K562 (cell line): Measurements from ENCODE around the gene NFIC. TPM values are rescaled to one million over a fixed set of nuclear protein-coding genes. Genes with fewer than 3 reads are reported as not detected.
A peak's percentile ranks its signal among the peaks of the same experiment; 100 is the strongest.

ENCODE experiments used
- CXXC5 ChIP-seq: fragments of 250-450 bp; sonication (Bioruptor Pico); IDR thresholded peaks from 2 replicates; pipeline ENCODE4 v1.8.0; 2022; ENCODE audit warnings: inconsistent platforms, mild to moderate bottlenecking, moderate library complexity
- DDX20 ChIP-seq: fragments of 450-650 bp; IDR thresholded peaks from 2 replicates; pipeline ENCODE4 v1.6.1; 2016; ENCODE audit warnings: missing genetic modification characterization, low read depth, mild to moderate bottlenecking, missing compliant biosample characterization, moderate library complexity
- ELK1 ChIP-seq: sonication (generic); formaldehyde crosslinking; IDR thresholded peaks from 2 replicates; pipeline ENCODE4 v1.8.1; 2022; ENCODE audit warnings: missing genetic modification reagents
- GATAD2A ChIP-seq: fragments of 450-650 bp; IDR thresholded peaks from 2 replicates; pipeline ENCODE4 v1.6.1; 2017
- GMEB1 ChIP-seq: fragments of 250-450 bp; sonication (Bioruptor Pico); IDR thresholded peaks from 2 replicates; pipeline ENCODE4 v1.4.0; 2020; ENCODE audit warnings: mild to moderate bottlenecking
- GTF2A2 ChIP-seq: IDR thresholded peaks from 2 replicates; pipeline ENCODE4 v1.6.1; 2016; ENCODE audit warnings: mild to moderate bottlenecking, missing genetic modification characterization, missing compliant biosample characterization
- IRF9 ChIP-seq: fragments of 450-650 bp; IDR thresholded peaks from 2 replicates; pipeline ENCODE4 v1.6.1; 2016; ENCODE audit warnings: missing biosample characterization, missing genetic modification characterization
- MAX ChIP-seq: sonication (generic); formaldehyde crosslinking; IDR thresholded peaks from 2 replicates; pipeline ENCODE4 v1.9.0; 2022; ENCODE audit warnings: mild to moderate bottlenecking, missing genetic modification reagents
- MAZ ChIP-seq, 2 experiments: fragments of 450-650 bp in 1 of 2; sonication (generic) in 1 of 2; formaldehyde crosslinking; IDR thresholded peaks in 1 of 2; conservative IDR thresholded peaks in 1 of 2; 2 replicates each; pipeline versions ENCODE4 v1.4.0 to v1.5.0; 2020; ENCODE audit warnings: mild to moderate bottlenecking in 1 of 2, missing genetic modification reagents in 1 of 2
- NFIX ChIP-seq: fragments of 250-450 bp; sonication (Bioruptor Pico); IDR thresholded peaks from 2 replicates; pipeline ENCODE4 v1.4.0; 2020; ENCODE audit warnings: low read depth, mild to moderate bottlenecking, moderate library complexity
- polyA plus RNA-seq, 8 experiments: library from polyadenylated mRNA; depleted of rRNA in 4 of 8; stranded (reverse) in 5 of 8; unstranded in 3 of 8; fragments of >200 nt; fragmentation: Nextera tagmentation in 2 of 8; fragmentation: Illumina TruSeq in 1 of 8; extraction: Ambion mirVana in 2 of 8; extraction: Trizol in 1 of 8; gene quantifications; 2 replicates each; pipeline versions ENCODE4 v1.2.1 to v1.2.3, GENCODE V29; 2011 to 2014; ENCODE audit warnings: inconsistent platforms in 1 of 8, missing spikeins in 1 of 8
- total RNA-seq, 7 experiments: library from RNA; depleted of rRNA in 6 of 7; stranded (reverse); fragments of >200 nt in 6 of 7; fragmentation: Illumina TruSeq in 2 of 7; extraction: Trizol in 2 of 7; gene quantifications; 2 replicates each; pipeline versions ENCODE4 v1.2.1 to v1.2.3, GENCODE V29; 2011 to 2021; ENCODE audit warnings: low replicate concordance in 1 of 7
- TF ChIP-seq, protein P1 (sequence below): fragments of 250-450 bp; sonication (Bioruptor Pico); IDR thresholded peaks from 2 replicates; pipeline ENCODE4 v1.4.0; 2020
- TF ChIP-seq, protein P2 (sequence below), 2 experiments: fragments of 200-800 bp in 1 of 2; sonication (Bioruptor generic) in 1 of 2; sonication (generic) in 1 of 2; formaldehyde crosslinking in 1 of 2; IDR thresholded peaks in 1 of 2; conservative IDR thresholded peaks in 1 of 2; 2 replicates each; pipeline versions ENCODE4 v1.5.0 to v1.6.1; 2016 to 2020; ENCODE audit warnings: missing compliant biosample characterization in 1 of 2, missing genetic modification characterization in 1 of 2, missing genetic modification reagents in 1 of 2
- TF ChIP-seq, protein P3 (sequence below): fragments of 450-650 bp; IDR thresholded peaks from 2 replicates; pipeline ENCODE4 v1.6.1; 2018; ENCODE audit warnings: mild to moderate bottlenecking, low read depth; ENCODE audit not compliant: partially characterized antibody
- TF ChIP-seq, protein P4 (sequence below): fragments of 200-800 bp; sonication (Bioruptor generic); IDR thresholded peaks from 2 replicates; pipeline ENCODE4 v1.6.1; 2017; ENCODE audit warnings: missing genetic modification characterization, missing compliant biosample characterization

Gene NFIC
- total and polyA plus RNA-seq, 9 of the 15 experiments (the other 6 are each of a cell fraction or from before 2014, with no cell fraction given) = 0.71 to 62.1 (median 6.9) TPM

GRCh38 chr19:3423183-3423829 is 56.9 kb downstream of the NFIC start (continued):
- TF ChIP-seq GMEB1 (CRISPR knock-in tag) = no peak
- TF ChIP-seq GTF2A2 (tag) = no peak
- TF ChIP-seq IRF9 = no peak
- TF ChIP-seq, protein P1, sequence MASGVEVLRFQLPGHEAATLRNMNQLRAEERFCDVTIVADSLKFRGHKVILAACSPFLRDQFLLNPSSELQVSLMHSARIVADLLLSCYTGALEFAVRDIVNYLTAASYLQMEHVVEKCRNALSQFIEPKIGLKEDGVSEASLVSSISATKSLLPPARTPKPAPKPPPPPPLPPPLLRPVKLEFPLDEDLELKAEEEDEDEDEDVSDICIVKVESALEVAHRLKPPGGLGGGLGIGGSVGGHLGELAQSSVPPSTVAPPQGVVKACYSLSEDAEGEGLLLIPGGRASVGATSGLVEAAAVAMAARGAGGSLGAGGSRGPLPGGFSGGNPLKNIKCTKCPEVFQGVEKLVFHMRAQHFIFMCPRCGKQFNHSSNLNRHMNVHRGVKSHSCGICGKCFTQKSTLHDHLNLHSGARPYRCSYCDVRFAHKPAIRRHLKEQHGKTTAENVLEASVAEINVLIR (CRISPR knock-in tag) = no peak
- TF ChIP-seq NFIX (CRISPR knock-in tag) = no peak
- TF ChIP-seq, protein P2, sequence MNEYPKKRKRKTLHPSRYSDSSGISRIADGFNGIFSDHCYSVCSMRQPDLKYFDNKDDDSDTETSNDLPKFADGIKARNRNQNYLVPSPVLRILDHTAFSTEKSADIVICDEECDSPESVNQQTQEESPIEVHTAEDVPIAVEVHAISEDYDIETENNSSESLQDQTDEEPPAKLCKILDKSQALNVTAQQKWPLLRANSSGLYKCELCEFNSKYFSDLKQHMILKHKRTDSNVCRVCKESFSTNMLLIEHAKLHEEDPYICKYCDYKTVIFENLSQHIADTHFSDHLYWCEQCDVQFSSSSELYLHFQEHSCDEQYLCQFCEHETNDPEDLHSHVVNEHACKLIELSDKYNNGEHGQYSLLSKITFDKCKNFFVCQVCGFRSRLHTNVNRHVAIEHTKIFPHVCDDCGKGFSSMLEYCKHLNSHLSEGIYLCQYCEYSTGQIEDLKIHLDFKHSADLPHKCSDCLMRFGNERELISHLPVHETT (CRISPR knock-in tag; conservative IDR thresholded peaks at IDR 0.05 in 1 of 2, IDR thresholded peaks at IDR 0.05 in 1 of 2) = no peak
- 0 out of 4 replicates have a peak, but pooled peaks of 1 of the 2 experiments have one; percentile 19 for TF ChIP-seq MAZ (CRISPR knock-in tag; conservative IDR thresholded peaks at IDR 0.05 in 1 of 2, IDR thresholded peaks at IDR 0.05 in 1 of 2)
- TF ChIP-seq, protein P3, sequence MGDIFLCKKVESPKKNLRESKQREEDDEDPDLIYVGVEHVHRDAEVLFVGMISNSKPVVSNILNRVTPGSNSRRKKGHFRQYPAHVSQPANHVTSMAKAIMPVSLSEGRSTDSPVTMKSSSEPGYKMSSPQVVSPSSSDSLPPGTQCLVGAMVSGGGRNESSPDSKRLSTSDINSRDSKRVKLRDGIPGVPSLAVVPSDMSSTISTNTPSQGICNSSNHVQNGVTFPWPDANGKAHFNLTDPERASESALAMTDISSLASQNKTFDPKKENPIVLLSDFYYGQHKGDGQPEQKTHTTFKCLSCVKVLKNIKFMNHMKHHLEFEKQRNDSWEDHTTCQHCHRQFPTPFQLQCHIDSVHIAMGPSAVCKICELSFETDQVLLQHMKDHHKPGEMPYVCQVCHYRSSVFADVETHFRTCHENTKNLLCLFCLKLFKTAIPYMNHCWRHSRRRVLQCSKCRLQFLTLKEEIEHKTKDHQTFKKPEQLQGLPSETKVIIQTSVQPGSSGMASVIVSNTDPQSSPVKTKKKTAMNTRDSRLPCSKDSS = no peak
- no peak for TF ChIP-seq ELK1 (CRISPR knock-in tag)
- TF ChIP-seq DDX20 = no peak
- TF ChIP-seq, protein P4, sequence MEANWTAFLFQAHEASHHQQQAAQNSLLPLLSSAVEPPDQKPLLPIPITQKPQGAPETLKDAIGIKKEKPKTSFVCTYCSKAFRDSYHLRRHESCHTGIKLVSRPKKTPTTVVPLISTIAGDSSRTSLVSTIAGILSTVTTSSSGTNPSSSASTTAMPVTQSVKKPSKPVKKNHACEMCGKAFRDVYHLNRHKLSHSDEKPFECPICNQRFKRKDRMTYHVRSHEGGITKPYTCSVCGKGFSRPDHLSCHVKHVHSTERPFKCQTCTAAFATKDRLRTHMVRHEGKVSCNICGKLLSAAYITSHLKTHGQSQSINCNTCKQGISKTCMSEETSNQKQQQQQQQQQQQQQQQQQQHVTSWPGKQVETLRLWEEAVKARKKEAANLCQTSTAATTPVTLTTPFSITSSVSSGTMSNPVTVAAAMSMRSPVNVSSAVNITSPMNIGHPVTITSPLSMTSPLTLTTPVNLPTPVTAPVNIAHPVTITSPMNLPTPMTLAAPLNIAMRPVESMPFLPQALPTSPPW (CRISPR knock-in tag) = peak; percentile 55
- TF ChIP-seq CXXC5 (CRISPR knock-in tag) = no peak
- TF ChIP-seq GATAD2A = no peak
- TF ChIP-seq MAX = no peak
